ENCODE results near the gene TNIK. TPM values are rescaled to one million over a fixed set of nuclear protein-coding genes. Genes with fewer than 3 reads are reported as not detected.

Gene TNIK
- total and polyA plus RNA-seq, 2 of the 4 experiments (the other 2 are of a cell fraction), result 3.4 to 6.3 TPM

GRCh38 chr3:171059978-171060377 lies 400.2 kb downstream of the TNIK start:
- no peak overlapping the region for H3K4me3 ChIP-seq (ENCODE audit: insufficient read depth, low read depth, low read length)
- H2BK5ac ChIP-seq (ENCODE audit: low read depth, low read length, poor library complexity, severe bottlenecking), result no peak overlapping the region
- no peak overlapping the region for H4K91ac ChIP-seq (ENCODE audit: insufficient read depth, low read depth, low read length)
- ChIA-PET CTCF (no interaction called here), POLR2A (ENCODE audit: unreplicated experiment) (no interaction called here)
- DNase-seq (no peak), ATAC-seq (ENCODE audit: low read depth) (no peak)
- H3K9me3 ChIP-seq (ENCODE audit: control insufficient read depth, insufficient read depth, low read length), result no peaks in the 10 kb centered on the region
- dilution Hi-C loops (cut with HindIII; ENCODE audit: low sequenced_read_pairs, unreplicated experiment) (no loop called here), intact Hi-C loops (cut with micrococcal nuclease) (no loop called here), in situ Hi-C loops (cut with MboI; ENCODE audit: low sequenced_read_pairs) (no loop called here)
- peaks cover 5% of the 10 kb centered on the region; the same call in 1 of the 2 replicates for H3K9me1 ChIP-seq (ENCODE audit: insufficient read depth, low read length)
- H3K27me3 ChIP-seq (ENCODE audit: control insufficient read depth, insufficient read depth, low read length), result no peaks in the 10 kb centered on the region
- no peak overlapping the region for H2BK20ac ChIP-seq (ENCODE audit: low read depth, low read length)
- H3K9ac ChIP-seq (ENCODE audit: low read depth, low read length), result no peak overlapping the region
- H4K20me1 ChIP-seq (ENCODE audit: insufficient read depth, low read length), result no peaks in the 10 kb centered on the region
- H4K5ac ChIP-seq (ENCODE audit: low read depth, low read length), result no peak overlapping the region
- no peak overlapping the region for H3K14ac ChIP-seq (replicated peaks; ENCODE audit: low read depth, low read length)
- no peak overlapping the region for H2BK120ac ChIP-seq (ENCODE audit: low read depth, low read length)
- H3K4me2 ChIP-seq (ENCODE audit: low read depth, low read length), result no peak overlapping the region
- H2AFZ ChIP-seq (replicated peaks; ENCODE audit: low read length, poor library complexity), result no peak overlapping the region
- H3K36me3 ChIP-seq (ENCODE audit: control insufficient read depth, insufficient read depth, low read length), result peaks cover 2% of the 10 kb centered on the region; the same call in 1 of the 2 replicates
- no peak overlapping the region for H4K8ac ChIP-seq (ENCODE audit: low read depth in 2 of 2, low read length in 2 of 2)
- no CpG with 5 or more reads among the region's 3 CpGs for WGBS, 2 experiments (ENCODE audit: extremely low coverage in 2 of 2, insufficient read length in 1 of 2)
- no peak overlapping the region for H3K27ac ChIP-seq (ENCODE audit: insufficient read depth, low read length)
- no peak overlapping the region for H3K4ac ChIP-seq (ENCODE audit: low read depth, low read length)
- peaks cover 7% of the 10 kb centered on the region for H3K4me1 ChIP-seq (ENCODE audit: control insufficient read depth, insufficient read depth, low read length)
- H3K56ac ChIP-seq (ENCODE audit: extremely low read depth, insufficient read depth, low read length), result no peak overlapping the region
- no peak overlapping the region for H3K23ac ChIP-seq (ENCODE audit: low read depth, low read length)
- no peak overlapping the region for H2AK9ac ChIP-seq (replicated peaks; ENCODE audit: low read depth, low read length, poor library complexity)
- H2AK5ac ChIP-seq (ENCODE audit: low read depth, low read length), result no peak overlapping the region
- H2BK15ac ChIP-seq (ENCODE audit: low read depth, low read length), result no peak overlapping the region
- no peaks in the 10 kb centered on the region for H3K79me1 ChIP-seq (ENCODE audit: low read depth in 1 of 2, low read length in 2 of 2)
- H3K18ac ChIP-seq (ENCODE audit: low read depth, low read length), result no peak overlapping the region
- no TSS peak for BruUV-seq (replicated peaks)
- no peak for TF ChIP-seq USF2 (IDR thresholded peaks at IDR 0.05; ENCODE audit: low read depth, low read length)
- TF ChIP-seq ELK1 (IDR thresholded peaks at IDR 0.05; ENCODE audit: borderline replicate concordance, low read depth, low read length), result no peak
- no peak for TF ChIP-seq CHD1 (IDR thresholded peaks at IDR 0.05; ENCODE audit: low read depth, low read length)
- TF ChIP-seq MAZ (IDR thresholded peaks at IDR 0.05; ENCODE audit: borderline replicate concordance, low read depth, low read length), result no peak
- no peak for TF ChIP-seq SMC3 (IDR thresholded peaks at IDR 0.05; ENCODE audit: low read depth, low read length)

Measured in IMR-90 (cell line).